ENCODE results near the gene JMJD7. TPM values are rescaled to one million over a fixed set of nuclear protein-coding genes. Genes with fewer than 3 reads are reported as not detected.

Gene JMJD7
- total RNA-seq, 1 donor from 2014 or later = 4.4 TPM

DNA sequence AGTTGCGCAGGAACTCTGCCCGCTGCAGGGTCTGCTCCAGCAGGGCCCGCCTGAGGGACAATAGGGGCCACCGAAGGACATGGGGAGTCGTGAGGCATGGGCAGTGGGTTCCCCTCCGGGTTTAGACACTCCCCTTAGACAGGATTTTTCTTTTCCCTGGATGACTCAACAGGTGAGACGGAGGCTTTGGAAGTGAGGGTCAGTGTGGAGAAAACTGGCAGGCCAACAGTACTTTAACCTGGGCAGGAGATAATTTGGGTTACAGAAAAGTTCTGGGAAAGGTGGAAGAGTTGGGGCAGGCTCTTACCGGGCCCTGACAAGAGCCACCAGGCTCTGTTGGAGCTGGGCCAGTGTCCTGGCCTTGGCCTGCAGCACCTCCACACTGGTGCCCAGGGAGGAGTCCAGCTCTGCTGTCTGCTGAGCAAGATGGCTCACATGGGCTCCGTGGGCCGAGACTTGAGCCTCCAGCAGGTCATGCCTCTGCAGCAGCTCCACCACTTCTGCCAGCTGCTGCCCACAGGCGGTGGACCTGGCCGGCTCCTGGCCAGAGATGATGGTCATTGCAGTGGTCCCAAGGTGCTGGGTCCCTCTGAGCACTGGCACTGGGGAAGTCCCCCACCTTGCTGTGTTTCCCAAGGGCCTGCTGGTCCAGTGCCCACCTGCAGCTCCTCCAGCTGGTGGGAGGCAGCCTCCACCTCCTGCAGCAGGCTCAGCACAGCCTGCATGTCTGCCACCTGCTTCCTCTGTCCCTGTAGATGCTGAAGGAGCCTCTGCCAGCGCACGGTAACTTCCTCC, 55.0 kb downstream of the JMJD7 start:
- DNase-seq (ENCODE audit: low read depth) = no peak

DNA sequence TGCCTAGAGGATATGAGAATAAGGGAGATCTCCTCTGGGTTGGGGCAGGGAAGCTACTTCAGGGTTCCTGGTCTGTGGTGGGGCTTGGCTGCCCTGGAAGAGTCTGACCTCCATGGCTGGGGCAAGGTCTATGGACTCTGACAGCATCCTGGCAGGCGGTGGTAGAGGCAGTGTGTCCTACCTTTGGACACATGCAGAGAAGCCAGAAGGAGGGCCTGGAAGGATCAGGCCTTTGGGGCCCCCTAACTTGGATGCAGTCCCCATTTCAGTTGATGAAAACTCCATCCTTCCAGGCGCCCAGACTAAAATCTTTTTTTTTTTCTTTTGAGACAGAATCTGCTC, 55.6 kb downstream of the JMJD7 start:
- DNase-seq (ENCODE audit: low read depth) = no peak

GRCh38 chr15:41884458-41884857, 56.6 kb downstream of the JMJD7 start:
- no peak for DNase-seq (ENCODE audit: low read depth)

GRCh38 chr15:41885321-41885720, 57.4 kb downstream of the JMJD7 start:
- DNase-seq (ENCODE audit: low read depth) = no peak

DNA sequence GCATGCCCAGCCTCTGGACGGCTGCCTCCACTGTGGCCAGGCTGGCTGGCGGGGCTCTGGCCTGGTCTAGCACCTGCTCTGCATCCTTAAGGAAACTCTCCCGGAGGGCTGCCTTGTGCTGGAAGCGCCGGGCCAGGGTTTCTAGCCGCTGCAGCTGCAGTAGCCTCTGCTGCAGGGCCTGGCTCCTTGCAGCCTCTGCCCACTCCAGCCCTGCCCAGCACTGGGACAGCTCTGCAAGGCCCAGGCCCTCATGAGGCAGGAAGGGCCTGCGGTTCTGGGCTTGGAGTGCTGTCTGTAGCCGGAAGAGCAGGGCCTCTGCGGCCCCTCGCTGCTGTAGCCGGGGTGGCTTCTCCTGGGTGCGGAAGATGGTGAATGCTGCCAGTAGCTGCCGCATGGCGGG, 57.9 kb downstream of the JMJD7 start:
- DNase-seq (ENCODE audit: low read depth) = no peak

- no peak for DNase-seq (ENCODE audit: low read depth)
These were observed 58.8 kb downstream of the JMJD7 start for GRCh38 chr15:41886741-41887140.

- DNase-seq (ENCODE audit: low read depth) = no peak
These were observed 59.3 kb downstream of the JMJD7 start for GRCh38 chr15:41887161-41887560.

Other genes with a start within 250 kb of the JMJD7 start
- 21.7 and 74.0 TPM in 2 replicates for gene MGA, start 167.7 kb upstream of the JMJD7 start, total RNA-seq
- gene MAPKBP1, start 53.6 kb upstream of the JMJD7 start, total RNA-seq = 8.9 and 18.9 TPM in 2 replicates
- 0.52 and 0.80 TPM in 2 replicates for gene PLA2G4B, start 10.8 kb downstream of the JMJD7 start, total RNA-seq
- gene SPTBN5, start 66.0 kb downstream of the JMJD7 start, total RNA-seq = 0.35 and 2.5 TPM in 2 replicates
- gene EHD4, start 144.5 kb downstream of the JMJD7 start, total RNA-seq = 55.9 and 57.1 TPM in 2 replicates
- not detected in 2 replicates for gene PLA2G4E, start 192.9 kb downstream of the JMJD7 start, total RNA-seq

Data from renal cortical epithelial cell (primary cell).